RWPE2 (cell line): ENCODE data around the gene PPFIA2.

Source experiments
- ATAC-seq: fragments of 200-7000 bp; cut with Tn5 transposase; 3 replicates; pipeline ENCODE4 v1.9.1; 2021; ENCODE audit warnings: low read depth
- DNase-seq: peaks from one replicate; pipeline ENCODE4 v3.0.0-alpha.2; 2020; ENCODE audit warnings: low spot score
- H3K27ac ChIP-seq: fragments of 450-650 bp; 2 replicates; pipeline ENCODE4 v1.5.1; 2017; ENCODE audit warnings: mild to moderate bottlenecking; ENCODE audit not compliant: poor library complexity, severe bottlenecking
- H3K27me3 ChIP-seq: fragments of 250-450 bp; sonication (Bioruptor Pico); 2 replicates; pipeline ENCODE4 v1.5.1; 2021; ENCODE audit warnings: mild to moderate bottlenecking, moderate library complexity; ENCODE audit not compliant: insufficient read depth, poor library complexity, severe bottlenecking
- H3K36me3 ChIP-seq: fragments of 250-450 bp; sonication (Bioruptor Pico); 2 replicates; pipeline ENCODE4 v1.5.1; 2020; ENCODE audit warnings: low read depth, mild to moderate bottlenecking, moderate library complexity
- H3K4me1 ChIP-seq: fragments of 250-450 bp; sonication (Bioruptor Pico); 2 replicates; pipeline ENCODE4 v1.5.1; 2021; ENCODE audit warnings: mild to moderate bottlenecking, moderate library complexity; ENCODE audit not compliant: insufficient read depth, poor library complexity, severe bottlenecking
- H3K4me3 ChIP-seq: fragments of 250-450 bp; sonication (Bioruptor Pico); 2 replicates; pipeline ENCODE4 v1.5.1; 2021; ENCODE audit warnings: mild to moderate bottlenecking, moderate library complexity; ENCODE audit not compliant: severe bottlenecking
- H3K9me3 ChIP-seq: fragments of 250-450 bp; sonication (Bioruptor Pico); 2 replicates; pipeline ENCODE4 v1.5.1; 2021; ENCODE audit warnings: mild to moderate bottlenecking, moderate library complexity; ENCODE audit not compliant: severe bottlenecking
- TF ChIP-seq, protein P1 (sequence below): fragments of 450-650 bp; IDR thresholded peaks from one replicate; pipeline ENCODE4 v1.5.1; 2017; ENCODE audit warnings: mild to moderate bottlenecking, moderate library complexity; ENCODE audit not compliant: poor library complexity, severe bottlenecking

Gene PPFIA2

DNA sequence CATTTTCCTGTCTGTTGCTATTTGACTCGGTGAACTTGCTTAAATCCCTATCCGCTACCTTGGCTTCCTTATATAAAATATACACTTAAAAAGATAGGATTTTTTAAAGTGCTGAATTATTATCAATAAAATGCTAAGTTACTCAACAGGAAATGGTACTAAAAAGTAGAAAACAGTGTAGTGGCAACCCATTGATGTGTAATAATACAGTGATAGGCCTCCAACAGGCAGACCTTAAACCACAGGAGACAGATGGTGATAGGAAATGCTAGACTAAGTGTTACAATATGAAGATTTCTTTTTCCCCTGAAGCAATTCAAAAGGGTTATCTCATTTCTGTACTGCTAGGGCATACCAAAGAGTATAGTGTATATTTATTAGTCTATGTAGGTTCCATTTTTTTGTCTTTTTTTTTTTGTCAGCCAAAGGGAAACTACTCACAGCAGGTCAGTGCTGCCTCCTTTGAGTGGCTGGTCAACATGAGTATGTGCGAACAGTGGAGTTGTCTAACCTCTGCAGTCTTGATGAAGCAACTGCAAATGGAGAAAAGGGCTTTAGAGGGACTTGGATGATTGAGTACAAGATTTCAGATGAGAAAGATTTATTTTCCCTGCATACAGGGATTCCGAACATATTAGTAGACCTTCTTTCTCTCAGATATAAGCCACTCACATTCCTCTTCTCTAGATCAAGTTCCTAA, 497.5 kb downstream of the PPFIA2 start:
- no peak for DNase-seq
- Histone ChIP-seq H3K27me3 (no peaks in the 10 kb centered on the region), H3K9me3 (no peaks in the 10 kb centered on the region), H3K36me3 (no peaks in the 10 kb centered on the region), H3K27ac (no peak overlapping the region), H3K4me3 (no peak overlapping the region), H3K4me1 (no peaks in the 10 kb centered on the region)
- TF ChIP-seq, protein P1, sequence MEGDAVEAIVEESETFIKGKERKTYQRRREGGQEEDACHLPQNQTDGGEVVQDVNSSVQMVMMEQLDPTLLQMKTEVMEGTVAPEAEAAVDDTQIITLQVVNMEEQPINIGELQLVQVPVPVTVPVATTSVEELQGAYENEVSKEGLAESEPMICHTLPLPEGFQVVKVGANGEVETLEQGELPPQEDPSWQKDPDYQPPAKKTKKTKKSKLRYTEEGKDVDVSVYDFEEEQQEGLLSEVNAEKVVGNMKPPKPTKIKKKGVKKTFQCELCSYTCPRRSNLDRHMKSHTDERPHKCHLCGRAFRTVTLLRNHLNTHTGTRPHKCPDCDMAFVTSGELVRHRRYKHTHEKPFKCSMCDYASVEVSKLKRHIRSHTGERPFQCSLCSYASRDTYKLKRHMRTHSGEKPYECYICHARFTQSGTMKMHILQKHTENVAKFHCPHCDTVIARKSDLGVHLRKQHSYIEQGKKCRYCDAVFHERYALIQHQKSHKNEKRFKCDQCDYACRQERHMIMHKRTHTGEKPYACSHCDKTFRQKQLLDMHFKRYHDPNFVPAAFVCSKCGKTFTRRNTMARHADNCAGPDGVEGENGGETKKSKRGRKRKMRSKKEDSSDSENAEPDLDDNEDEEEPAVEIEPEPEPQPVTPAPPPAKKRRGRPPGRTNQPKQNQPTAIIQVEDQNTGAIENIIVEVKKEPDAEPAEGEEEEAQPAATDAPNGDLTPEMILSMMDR: no peak
- no peak for ATAC-seq

GRCh38 chr12:81259360-81259759, 499.8 kb downstream of the PPFIA2 start:
- Histone ChIP-seq H3K36me3 (no peaks in the 10 kb centered on the region), H3K27me3 (no peaks in the 10 kb centered on the region), H3K27ac (no peak overlapping the region), H3K4me1 (no peaks in the 10 kb centered on the region), H3K4me3 (no peak overlapping the region), H3K9me3 (no peaks in the 10 kb centered on the region)
- no peak for ATAC-seq
- no peak for DNase-seq
- TF ChIP-seq, protein P1: no peak

DNA sequence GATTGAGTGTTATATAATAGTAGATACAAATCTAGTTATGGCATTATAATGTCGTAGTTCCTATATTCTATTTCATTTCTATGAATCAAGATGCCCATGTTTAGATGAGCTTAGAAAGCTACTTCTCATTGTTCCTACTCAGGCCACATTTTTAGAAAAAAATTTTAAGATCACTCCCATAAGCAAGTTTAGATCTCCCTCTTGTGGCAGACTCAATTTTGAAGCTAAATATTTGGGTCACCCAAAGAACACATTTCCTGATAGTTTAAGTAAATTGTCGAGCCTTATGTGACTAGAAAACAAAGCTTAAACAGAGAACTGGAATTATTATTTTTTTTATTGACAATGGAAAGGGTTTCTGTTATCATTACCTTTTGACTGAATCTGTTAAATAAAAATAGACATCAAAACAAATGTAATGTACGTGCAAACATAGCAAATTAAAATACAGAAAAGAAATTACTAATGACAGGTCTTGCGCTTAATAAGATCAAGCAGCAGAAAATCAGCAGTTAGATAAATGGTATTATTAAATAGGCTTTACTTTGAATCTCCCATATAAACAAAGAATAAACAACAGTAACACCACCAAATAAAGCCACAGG, 501.1 kb downstream of the PPFIA2 start:
- DNase-seq (no peak), ATAC-seq (no peak)
- H3K9me3 ChIP-seq: no peaks in the 10 kb centered on the region
- H3K4me1 ChIP-seq: no peaks in the 10 kb centered on the region
- no peaks in the 10 kb centered on the region for H3K36me3 ChIP-seq
- H3K27ac ChIP-seq: no peak overlapping the region
- no peaks in the 10 kb centered on the region for H3K27me3 ChIP-seq
- TF ChIP-seq, protein P1: peak; percentile 70
- no peak overlapping the region for H3K4me3 ChIP-seq

DNA sequence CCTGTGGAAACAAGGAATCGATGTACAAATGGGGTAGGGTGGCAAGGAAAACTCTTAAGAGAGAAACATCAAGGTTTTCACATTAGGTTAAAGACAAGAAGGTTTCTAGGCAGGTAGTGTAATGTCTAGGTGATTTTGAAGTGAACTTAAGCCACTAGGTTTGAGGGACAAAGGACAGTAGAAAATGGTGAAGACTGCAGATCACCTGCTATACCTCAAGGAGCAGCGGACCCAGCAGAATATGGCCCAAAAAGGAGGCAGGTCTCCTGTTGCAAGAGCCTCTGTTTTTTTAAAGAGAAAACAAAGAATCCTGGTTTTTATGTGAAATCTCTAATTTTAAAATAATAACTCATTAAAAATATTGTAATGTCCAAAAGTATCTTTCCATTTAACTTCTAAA, 503.2 kb downstream of the PPFIA2 start:
- Histone ChIP-seq H3K9me3 (no peaks in the 10 kb centered on the region), H3K36me3 (no peaks in the 10 kb centered on the region), H3K27me3 (no peaks in the 10 kb centered on the region), H3K4me3 (no peak overlapping the region), H3K27ac (no peak overlapping the region), H3K4me1 (no peaks in the 10 kb centered on the region)
- TF ChIP-seq, protein P1: no peak
- ATAC-seq: no peak
- DNase-seq: no peak

- H3K27me3 ChIP-seq: no peaks in the 10 kb centered on the region
- H3K4me3 ChIP-seq: no peak overlapping the region
- DNase-seq (no peak), ATAC-seq (no peak)
- H3K36me3 ChIP-seq: no peaks in the 10 kb centered on the region
- no peaks in the 10 kb centered on the region for H3K4me1 ChIP-seq
- H3K9me3 ChIP-seq: no peaks in the 10 kb centered on the region
- no peak overlapping the region for H3K27ac ChIP-seq
- TF ChIP-seq, protein P1: no peak
Observed at GRCh38 chr12:81255456-81255855, 503.7 kb downstream of the PPFIA2 start.
